Fibroblast of villous mesenchyme (primary cell): ENCODE measurements around the gene DCUN1D3. TPM values are rescaled to one million over a fixed set of nuclear protein-coding genes. Genes with fewer than 3 reads are reported as not detected.
"Not testable (repeated sequence)": the region's sequence is repeated elsewhere in the genome, so short reads cannot be mapped to it uniquely, and the experiment has no call there.

Experiments
- DNase-seq: peaks from one replicate; pipeline ENCODE4 v3.0.0-alpha.2; 2010; ENCODE audit warnings: low read depth
- H3K4me3 ChIP-seq: 2 replicates; pipeline ENCODE4 v1.5.1; 2011; ENCODE audit warnings: low read depth, mild to moderate bottlenecking, low read length
- small RNA-seq: library from RNA; depleted of rRNA; stranded (forward); fragments of <200 nt; gene quantifications from one replicate; pipeline ENCODE3, GENCODE V24; 2012
- total RNA-seq: library from RNA; depleted of rRNA; stranded (reverse); fragments of >200 nt; gene quantifications from 2 replicates; pipeline ENCODE4 v1.2.3, GENCODE V29; 2012
- TF ChIP-seq, protein P1 (sequence below): IDR thresholded peaks from 2 replicates; pipeline ENCODE4 v1.5.1; 2012; ENCODE audit warnings: low read depth, mild to moderate bottlenecking, low read length; ENCODE audit not compliant: insufficient read depth

Gene DCUN1D3
- total RNA-seq, 1 donor, result 52.2 TPM

DNA sequence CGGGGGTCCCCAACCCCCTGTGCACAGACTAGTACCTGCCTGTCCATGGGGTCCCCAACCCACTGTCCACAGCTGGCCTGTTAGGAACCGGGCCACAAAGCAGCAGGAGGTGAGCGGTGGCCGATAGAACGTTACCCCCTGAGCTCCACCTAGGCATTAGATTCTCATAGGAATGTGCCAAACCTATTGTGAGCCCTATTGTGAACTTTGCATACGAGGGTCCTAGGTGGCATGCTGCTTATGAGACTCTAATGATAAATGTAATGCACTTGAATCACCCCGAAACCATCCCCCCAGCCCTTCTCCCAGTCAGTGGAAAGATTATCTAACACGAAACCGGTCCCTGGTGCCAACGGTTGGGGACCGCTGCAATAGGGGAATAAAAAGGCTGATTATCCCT, 92.3 kb downstream of the DCUN1D3 start:
- no peak for DNase-seq
- no peak overlapping the region for H3K4me3 ChIP-seq
- TF ChIP-seq, protein P1, sequence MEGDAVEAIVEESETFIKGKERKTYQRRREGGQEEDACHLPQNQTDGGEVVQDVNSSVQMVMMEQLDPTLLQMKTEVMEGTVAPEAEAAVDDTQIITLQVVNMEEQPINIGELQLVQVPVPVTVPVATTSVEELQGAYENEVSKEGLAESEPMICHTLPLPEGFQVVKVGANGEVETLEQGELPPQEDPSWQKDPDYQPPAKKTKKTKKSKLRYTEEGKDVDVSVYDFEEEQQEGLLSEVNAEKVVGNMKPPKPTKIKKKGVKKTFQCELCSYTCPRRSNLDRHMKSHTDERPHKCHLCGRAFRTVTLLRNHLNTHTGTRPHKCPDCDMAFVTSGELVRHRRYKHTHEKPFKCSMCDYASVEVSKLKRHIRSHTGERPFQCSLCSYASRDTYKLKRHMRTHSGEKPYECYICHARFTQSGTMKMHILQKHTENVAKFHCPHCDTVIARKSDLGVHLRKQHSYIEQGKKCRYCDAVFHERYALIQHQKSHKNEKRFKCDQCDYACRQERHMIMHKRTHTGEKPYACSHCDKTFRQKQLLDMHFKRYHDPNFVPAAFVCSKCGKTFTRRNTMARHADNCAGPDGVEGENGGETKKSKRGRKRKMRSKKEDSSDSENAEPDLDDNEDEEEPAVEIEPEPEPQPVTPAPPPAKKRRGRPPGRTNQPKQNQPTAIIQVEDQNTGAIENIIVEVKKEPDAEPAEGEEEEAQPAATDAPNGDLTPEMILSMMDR, result no peak

DNA sequence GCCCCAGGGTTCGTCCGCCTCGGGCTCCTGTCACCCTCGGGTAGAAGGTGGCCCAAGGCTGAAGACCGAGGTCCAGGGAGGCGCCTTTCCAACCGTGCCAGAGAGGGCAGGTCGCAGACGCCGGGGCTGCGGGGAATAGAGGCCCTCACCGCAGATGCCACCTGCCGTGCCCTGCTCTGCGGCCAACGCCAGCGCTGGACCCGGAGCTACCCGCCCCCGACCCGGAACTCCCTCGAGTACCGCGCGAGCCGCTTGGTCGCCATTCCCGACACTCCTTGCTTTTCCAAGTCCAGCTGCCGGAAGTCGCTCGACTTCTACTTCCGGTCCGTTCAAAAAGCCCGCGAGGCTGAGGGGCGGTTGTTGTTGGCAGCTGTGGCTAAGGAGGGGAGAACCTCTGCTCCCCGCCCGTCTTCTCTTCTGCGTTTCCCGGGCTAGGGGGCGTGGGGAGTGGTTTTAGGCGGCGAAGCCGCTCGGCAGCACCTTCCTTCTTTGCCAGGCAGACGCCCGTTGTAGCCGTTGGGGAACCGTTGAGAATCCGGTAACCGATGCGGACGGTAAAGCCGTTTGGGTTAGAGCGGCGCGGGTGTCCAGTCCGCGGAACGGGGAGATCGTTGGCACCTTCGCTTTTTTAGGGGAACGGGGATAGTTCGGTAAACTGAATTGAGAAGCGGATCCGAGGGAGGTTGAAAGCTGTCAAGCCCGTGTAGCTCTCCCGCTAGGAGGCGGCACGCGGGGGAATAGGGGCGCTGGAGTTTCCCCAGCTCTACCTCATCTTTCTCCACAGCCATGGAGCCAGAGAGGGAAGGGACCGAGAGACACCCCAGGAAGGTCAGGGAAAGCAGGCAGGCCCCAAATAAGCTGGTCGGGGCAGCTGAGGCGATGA, 93.7 kb downstream of the DCUN1D3 start, which contains the start of the genes ERI2 and REXO5:
ERI2 (minus strand) TSS at position 305 of the 883 bp plus-strand sequence; CDS start at position 263, 42 bp downstream.
REXO5 (plus strand) TSS at position 360 of the 883 bp plus-strand sequence; CDS start at position 787, 427 bp downstream.
- TF ChIP-seq, protein P1, result peak; percentile 60
- H3K4me3 ChIP-seq, result peak within 1 kb of the TSS; percentile 90
- peak; percentile 96 for DNase-seq

DNA sequence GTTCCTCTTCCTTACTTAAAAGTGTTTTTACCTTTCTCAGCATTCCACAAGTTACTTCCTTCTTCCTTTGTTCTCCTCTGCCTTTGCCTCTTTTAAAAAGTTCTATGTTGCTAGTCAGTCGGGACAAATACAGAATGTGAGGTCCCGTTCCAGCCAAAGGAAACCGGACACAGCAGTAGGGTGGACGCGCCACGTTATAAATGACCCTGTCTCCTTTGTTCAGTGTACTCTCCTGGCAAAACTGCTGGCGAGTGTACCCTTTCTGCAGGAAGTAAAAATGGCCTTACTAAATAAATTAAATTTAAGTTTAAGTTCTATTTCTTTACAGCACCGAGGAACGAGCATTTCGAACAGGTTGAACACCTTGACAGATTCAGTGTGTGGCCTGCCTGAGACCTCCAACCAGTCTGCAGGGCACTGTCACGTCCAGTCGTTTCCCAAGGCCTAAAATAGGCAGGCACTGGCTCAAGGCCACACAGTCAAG, 94.4 kb downstream of the DCUN1D3 start:
- DNase-seq, result not testable (repeated sequence)
- peak overlapping the region; percentile 90 for H3K4me3 ChIP-seq

Small RNAs within 50 kb of the gene (small RNA-seq; reads per million reads assigned to genes)
- not detected for gene RF00618

Other genes with a start within 250 kb of the DCUN1D3 start
- not detected in 2 replicates for gene ACSM1, start 202.7 kb downstream of the DCUN1D3 start, total RNA-seq
- gene THUMPD1, start 158.5 kb downstream of the DCUN1D3 start, total RNA-seq, result 69.6 and 74.7 TPM in 2 replicates
- gene ACSM3, start 136.3 kb downstream of the DCUN1D3 start, total RNA-seq, result 0.32 and 0.86 TPM in 2 replicates
- gene ERI2, start 93.9 kb downstream of the DCUN1D3 start, total RNA-seq, result 21.6 and 26.3 TPM in 2 replicates
- 6.9 and 8.1 TPM in 2 replicates for gene REXO5, start 93.8 kb downstream of the DCUN1D3 start, total RNA-seq
- gene LYRM1, start 413 bp upstream of the DCUN1D3 start, total RNA-seq, result 28.0 and 59.2 TPM in 2 replicates